HG03045 (cell line): Measurements from ENCODE around the gene STX1A.

Experiments
- ATAC-seq: cut with Tn5 transposase; IDR thresholded peaks from one replicate; pipeline ENCODE4 v1.9.1; 2021; ENCODE audit warnings: mild to moderate bottlenecking, moderate library complexity; ENCODE audit not compliant: unreplicated experiment

The STX1A gene

GRCh38 chr7:73718905-73719805, at the start of gene STX1A:
Gene STX1A, minus strand, starts transcription at chr7:73719669. Its CDS starts 38 bp downstream, at chr7:73719631.
- peak; percentile 69 for ATAC-seq

DNA sequence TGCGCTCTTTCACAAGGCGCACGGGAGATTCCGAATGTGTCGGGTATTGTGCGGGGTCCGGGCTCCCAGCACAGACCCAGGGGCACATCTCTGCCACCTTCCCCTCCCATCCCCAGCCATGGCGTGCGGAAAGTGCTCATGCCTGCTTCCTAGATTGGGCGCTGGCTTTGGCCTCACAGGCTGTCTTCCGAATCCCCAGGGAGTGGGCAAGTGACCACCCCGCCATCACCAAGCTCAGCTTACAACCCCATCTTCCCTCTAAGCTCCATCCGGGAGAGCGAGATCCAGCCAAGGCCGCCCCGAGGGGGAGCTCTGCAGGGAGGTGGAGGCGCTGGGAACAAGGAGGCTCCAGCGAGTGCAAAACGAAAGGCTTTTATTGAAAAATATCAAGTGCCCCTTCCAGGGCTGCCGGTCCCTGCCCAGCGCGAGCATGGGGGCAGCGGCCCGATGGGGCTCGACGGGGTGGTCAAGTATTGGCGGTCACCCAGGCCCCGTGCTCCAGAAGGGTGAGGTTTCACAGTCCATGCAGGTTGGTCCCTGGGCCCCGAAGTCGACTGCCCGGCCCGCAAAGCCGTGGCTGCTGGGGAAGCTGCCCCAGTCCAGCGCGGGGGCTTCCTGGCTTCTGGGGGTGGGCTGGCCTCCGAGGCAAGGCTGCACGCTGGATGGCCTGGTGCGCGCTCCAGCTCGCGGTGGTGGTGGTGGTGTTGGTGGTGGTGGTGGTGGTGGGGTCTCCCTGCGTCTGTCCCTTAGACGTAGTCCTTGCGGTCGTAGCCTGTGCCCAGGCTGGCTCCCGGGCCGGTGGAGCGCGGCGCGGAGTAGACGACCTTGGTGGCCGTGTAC, 49.4 kb upstream of the STX1A start:
- no peak for ATAC-seq

DNA sequence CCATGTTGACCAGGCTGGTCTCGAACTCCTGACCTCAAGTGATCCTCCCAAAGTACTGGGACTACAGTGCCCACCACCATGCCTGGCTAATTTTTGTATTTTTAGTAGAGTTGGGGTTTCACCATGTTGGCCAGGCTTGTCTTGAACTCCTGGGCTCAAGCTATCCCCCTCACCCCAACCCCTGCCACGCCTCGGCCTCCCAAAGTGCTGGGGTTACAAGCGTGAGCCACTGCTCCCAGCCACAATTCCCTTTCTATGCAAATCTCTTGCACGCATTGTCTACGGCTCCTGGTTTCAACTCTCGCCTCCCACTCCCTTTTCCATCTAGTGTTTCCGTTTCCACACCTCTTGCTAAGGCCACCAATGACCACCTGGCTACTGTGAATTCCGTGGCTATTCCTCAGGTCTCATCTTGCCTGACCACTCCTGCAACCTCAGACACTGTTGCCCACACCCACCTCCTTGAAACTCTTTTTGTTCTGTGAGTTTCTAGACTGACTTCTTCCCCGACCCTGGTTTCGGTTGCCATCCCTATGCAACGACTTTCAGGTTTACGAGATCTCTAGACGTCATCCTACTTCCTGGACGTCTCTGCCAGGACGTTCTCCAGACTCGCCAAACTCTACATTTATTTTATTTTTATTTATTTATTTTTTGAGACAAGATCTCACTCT, 47.2 kb upstream of the STX1A start:
- ATAC-seq: no peak

GRCh38 chr7:73762659-73762999, 43.2 kb upstream of the STX1A start:
- ATAC-seq: no peak

GRCh38 chr7:73761854-73762658, 42.6 kb upstream of the STX1A start:
- ATAC-seq: no peak

DNA sequence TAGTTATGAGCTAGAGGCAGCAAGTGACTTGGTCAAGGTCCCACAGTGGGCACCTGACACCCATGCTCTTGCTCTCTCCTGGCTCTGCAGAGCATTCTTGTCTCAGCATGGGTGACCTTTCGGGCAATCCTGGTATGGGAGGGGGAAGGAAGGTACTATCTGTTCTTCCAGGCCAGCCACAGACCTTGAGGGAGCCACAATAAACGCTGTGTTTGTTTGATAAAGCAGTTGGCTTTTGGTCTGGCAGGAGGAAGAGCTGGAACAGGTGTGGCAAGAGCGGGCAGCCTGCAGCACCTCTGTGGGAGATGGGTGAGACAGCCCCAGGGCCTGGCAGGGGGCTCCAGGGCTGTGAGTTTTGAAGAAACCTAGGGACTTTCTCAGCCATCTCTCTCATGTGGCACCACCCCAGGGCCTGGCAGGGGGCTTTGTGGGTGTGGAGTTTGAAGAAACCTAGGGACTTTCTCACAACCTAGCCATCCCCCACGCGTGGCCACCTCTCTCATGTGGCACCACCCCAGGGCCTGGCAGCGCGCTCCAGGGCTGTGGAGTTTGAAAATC, 39.2 kb upstream of the STX1A start:
- ATAC-seq: no peak

- no peak for ATAC-seq
These were observed 30.7 kb upstream of the STX1A start for GRCh38 chr7:73749931-73750776.

- no peak for ATAC-seq
These were observed 26.9 kb upstream of the STX1A start for GRCh38 chr7:73746378-73746777.

DNA sequence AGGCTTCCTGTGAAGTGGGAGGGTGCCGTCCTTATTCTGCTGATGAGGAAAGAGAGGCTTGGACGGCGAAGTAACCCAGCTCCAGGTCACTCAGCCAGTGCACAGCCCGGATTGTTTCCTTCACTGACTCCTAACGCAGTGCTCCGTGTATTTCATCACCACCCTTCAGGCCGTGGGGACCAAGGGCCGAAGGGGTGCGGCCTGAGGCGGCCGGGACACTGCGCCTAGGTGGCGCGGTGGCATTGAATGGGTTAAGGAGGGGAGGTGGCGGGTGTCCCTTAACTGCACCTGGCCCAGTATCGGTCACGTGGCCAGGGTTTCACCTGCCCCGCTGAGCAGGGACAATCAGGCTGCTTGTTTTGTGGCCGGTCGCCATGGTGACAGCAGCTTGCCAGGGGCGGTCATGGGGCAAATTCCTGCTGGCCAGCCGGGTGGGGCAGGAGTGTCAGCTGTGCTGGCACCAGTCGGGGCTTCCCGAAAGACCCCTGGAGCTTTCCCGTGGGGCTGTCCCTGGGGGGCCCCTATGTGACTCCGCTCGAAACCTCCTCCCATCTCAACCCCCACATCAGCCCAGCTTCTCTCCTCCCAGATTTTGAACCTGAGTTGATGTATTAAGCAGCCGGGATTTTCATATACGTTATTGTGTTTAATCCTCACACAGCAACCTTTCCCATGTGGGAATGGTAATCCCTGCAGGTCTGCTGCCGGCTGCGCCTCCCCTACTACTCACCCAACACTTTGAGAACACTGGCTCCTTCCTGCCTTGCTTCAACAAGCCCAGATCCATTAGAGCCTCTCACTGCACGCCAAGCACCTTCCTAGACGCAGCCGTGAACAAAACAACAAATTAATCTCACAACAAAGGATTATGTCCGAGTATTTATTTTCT, 23.5 kb upstream of the STX1A start:
- no peak for ATAC-seq

DNA sequence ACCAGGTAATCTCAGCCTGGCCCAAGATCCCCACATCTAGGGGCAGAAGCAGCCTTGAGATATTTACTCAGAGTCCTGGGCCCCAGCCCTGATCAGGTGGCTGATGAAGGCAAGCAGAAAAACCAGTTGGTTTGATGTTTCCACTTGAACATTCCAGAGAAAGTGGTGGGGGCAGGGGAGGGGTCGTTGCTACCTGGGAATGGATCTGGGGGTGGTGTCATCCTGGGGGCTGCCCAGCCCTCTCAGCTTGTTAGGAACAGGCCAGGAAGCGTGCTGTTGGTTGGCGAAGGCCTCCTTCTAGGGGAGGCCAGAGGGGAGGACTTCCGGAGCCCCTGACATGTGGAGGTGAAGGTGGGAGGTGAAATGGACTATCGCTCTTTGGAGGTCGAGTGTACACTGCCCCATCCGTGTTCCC, 22.9 kb upstream of the STX1A start:
- ATAC-seq: no peak

DNA sequence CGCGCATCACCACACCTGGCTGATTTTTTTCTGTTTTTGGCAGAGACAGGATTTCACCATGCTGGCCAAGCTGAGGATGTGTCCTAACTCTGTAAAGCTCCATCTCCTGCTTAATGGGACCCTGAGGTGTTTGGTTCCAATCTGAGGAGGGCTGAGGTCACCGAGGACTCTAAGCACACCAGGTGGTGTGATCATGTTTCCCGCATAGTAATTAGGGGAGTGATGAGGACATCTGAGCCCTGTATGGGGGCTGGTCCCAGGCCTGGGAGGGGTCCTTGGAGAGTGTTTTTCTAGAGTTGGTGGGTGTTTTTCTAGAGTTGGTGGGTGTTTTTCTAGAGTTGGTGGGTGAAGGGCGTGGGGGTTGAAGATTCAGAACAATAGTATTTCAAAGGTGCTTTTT, 22.1 kb upstream of the STX1A start:
- no peak for ATAC-seq

- ATAC-seq: no peak
These were observed 21.3 kb upstream of the STX1A start for GRCh38 chr7:73740771-73741170.

GRCh38 chr7:73740212-73740611, 20.7 kb upstream of the STX1A start:
- no peak for ATAC-seq

DNA sequence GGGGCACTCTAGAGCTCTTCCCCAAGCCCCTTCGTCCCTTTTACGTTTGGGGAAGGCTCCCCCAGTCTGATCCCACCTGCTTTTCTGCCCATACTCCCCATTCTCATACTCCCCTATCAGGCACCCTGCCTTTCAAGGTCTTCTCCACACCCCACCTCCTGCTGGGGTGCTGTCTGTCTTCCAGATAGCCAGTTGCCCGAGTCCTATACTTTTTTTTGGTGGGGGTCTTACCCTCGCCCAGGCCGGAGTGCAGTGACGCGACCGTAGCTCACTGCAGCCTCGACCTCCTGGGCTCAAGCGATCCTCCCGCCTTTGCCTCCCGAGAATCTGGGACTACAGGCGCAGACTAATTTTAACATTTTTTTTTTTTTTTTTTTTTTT, 19.9 kb upstream of the STX1A start:
- no peak for ATAC-seq

GRCh38 chr7:73738612-73739386, 19.3 kb upstream of the STX1A start, which contains the start of gene ABHD11:
Gene ABHD11, minus strand, starts transcription at chr7:73738802. Its CDS starts 32 bp downstream, at chr7:73738770.
- peak; percentile 84 for ATAC-seq

DNA sequence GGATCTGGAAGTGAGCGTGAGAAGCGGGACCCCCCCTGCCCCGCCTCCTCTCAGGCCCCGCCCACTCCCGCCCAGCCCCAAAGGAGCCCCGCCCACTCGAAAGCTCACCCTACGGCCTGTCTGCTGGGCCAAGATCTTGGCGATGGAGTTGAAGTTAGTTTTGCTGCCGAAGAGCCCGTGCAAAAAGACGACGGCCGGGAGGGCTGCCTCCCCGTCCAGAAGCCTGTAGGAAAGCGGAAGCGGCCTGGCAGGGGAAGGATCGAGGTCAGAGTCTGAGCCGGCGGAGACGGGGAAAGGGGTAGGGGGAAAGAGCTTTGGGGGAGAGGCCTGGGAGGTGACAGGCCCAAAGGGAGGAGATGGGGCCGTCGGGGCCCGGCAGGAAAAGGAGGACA, 18.7 kb upstream of the STX1A start:
- no peak for ATAC-seq

GRCh38 chr7:73737491-73738219, 18.2 kb upstream of the STX1A start:
- no peak for ATAC-seq
